Stimulated activated CD8-positive, alpha-beta memory T cell treated with anti-CD3 and anti-CD28 coated beads, Interleukin-4, amount 100 ng/mL, for 4 hours (primary cell): ENCODE data around the gene ZBED1.
"Not testable (repeated sequence)": the region's sequence is repeated elsewhere in the genome, so short reads cannot be mapped to it uniquely, and the experiment has no call there.

Experiments used
- DNase-seq, 2 donors: peaks; one replicate each; pipeline ENCODE4 v3.0.0-alpha.2; 2020; ENCODE audit warnings: low read depth in 2 of 2, low spot score in 1 of 2

The ZBED1 gene

GRCh38 chrX:2498781-2499302, 1.9 kb downstream of the ZBED1 start:
- no peak for DNase-seq

- DNase-seq = no peak
Observed at GRCh38 chrX:2497961-2498780, 2.6 kb downstream of the ZBED1 start.

GRCh38 chrX:2495595-2495994, 5.2 kb downstream of the ZBED1 start:
- DNase-seq = no peak

- no peak for DNase-seq
Observed at GRCh38 chrX:2492531-2493218, 8.1 kb downstream of the ZBED1 start.

- no peak for DNase-seq
Observed at GRCh38 chrX:2490634-2491033, 10.1 kb downstream of the ZBED1 start.

GRCh38 chrX:2489446-2490445, 11.0 kb downstream of the ZBED1 start:
- DNase-seq = no peak

- DNase-seq = no peak
Observed at GRCh38 chrX:2488621-2489285, 12.0 kb downstream of the ZBED1 start.

- no peak for DNase-seq
Observed at GRCh38 chrX:2487366-2487765, 13.4 kb downstream of the ZBED1 start.

GRCh38 chrX:2486476-2487133, 14.2 kb downstream of the ZBED1 start:
- DNase-seq = no peak

- DNase-seq = no peak
Observed at GRCh38 chrX:2485789-2486345, 14.9 kb downstream of the ZBED1 start.

- no peak for DNase-seq
Observed at GRCh38 chrX:2484721-2485648, 15.8 kb downstream of the ZBED1 start.

GRCh38 chrX:2484256-2484655, 16.5 kb downstream of the ZBED1 start:
- DNase-seq = no peak

GRCh38 chrX:2483398-2484060, 17.2 kb downstream of the ZBED1 start:
- no peak for DNase-seq

- DNase-seq = not testable (repeated sequence)
Observed at GRCh38 chrX:2481597-2481996, 19.2 kb downstream of the ZBED1 start.

- DNase-seq = not testable (repeated sequence)
Observed at GRCh38 chrX:2479982-2480381, 20.8 kb downstream of the ZBED1 start.

GRCh38 chrX:2479420-2479780, 21.4 kb downstream of the ZBED1 start:
- no peak for DNase-seq

- DNase-seq = no peak
Observed at GRCh38 chrX:2478546-2479419, 22.0 kb downstream of the ZBED1 start.
